NCI-H82 (cell line): ENCODE results near the gene DISP2.
A peak's percentile ranks its signal among the peaks of the same experiment; 100 is the strongest.

ENCODE experiments used
- DNase-seq: peaks from one replicate; lab custom pipeline; 2025; lab: John Stamatoyannopoulos, UW

DISP2 gene, protein sequence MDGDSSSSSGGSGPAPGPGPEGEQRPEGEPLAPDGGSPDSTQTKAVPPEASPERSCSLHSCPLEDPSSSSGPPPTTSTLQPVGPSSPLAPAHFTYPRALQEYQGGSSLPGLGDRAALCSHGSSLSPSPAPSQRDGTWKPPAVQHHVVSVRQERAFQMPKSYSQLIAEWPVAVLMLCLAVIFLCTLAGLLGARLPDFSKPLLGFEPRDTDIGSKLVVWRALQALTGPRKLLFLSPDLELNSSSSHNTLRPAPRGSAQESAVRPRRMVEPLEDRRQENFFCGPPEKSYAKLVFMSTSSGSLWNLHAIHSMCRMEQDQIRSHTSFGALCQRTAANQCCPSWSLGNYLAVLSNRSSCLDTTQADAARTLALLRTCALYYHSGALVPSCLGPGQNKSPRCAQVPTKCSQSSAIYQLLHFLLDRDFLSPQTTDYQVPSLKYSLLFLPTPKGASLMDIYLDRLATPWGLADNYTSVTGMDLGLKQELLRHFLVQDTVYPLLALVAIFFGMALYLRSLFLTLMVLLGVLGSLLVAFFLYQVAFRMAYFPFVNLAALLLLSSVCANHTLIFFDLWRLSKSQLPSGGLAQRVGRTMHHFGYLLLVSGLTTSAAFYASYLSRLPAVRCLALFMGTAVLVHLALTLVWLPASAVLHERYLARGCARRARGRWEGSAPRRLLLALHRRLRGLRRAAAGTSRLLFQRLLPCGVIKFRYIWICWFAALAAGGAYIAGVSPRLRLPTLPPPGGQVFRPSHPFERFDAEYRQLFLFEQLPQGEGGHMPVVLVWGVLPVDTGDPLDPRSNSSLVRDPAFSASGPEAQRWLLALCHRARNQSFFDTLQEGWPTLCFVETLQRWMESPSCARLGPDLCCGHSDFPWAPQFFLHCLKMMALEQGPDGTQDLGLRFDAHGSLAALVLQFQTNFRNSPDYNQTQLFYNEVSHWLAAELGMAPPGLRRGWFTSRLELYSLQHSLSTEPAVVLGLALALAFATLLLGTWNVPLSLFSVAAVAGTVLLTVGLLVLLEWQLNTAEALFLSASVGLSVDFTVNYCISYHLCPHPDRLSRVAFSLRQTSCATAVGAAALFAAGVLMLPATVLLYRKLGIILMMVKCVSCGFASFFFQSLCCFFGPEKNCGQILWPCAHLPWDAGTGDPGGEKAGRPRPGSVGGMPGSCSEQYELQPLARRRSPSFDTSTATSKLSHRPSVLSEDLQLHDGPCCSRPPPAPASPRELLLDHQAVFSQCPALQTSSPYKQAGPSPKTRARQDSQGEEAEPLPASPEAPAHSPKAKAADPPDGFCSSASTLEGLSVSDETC (N-terminal part only)

DNA sequence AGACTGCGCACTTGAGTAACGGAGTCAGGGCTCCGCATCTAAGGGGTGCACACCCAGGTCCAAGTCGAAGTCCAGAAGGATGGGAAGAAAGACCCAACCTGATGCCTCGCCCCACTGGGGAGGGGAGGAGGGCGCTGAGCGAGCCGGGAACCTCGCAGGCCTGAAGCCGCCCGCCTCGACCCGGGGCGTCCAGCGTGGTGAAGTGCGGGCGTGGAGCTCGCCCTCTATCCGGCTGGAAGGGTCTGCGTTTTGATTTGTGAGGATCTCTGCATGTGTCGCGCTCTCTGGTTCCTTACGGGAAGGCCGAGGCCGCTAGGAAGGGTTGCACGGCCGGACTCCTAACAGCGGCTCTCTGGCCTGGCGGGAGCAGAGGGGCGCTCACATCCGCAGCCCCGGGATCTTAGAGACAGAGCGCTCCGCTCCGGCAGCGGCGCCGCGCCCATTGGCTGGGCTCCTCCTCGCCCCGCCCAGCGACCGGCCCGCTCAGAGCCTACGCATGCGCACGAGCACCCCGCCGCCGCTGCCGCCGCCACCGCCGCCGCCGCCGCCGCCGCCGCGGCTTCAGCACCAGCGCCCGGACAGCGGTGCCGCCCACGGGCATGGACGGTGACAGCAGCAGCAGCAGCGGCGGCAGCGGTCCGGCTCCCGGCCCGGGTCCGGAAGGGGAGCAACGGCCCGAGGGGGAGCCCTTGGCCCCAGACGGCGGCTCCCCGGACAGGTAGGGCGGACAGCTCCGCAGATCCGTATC is at the start of gene DISP2:
TSS of gene DISP2 (plus strand) at position 497 of the 748 bp plus-strand sequence. CDS start at position 600, 103 bp downstream.
- peak; percentile 94 for DNase-seq

DNA sequence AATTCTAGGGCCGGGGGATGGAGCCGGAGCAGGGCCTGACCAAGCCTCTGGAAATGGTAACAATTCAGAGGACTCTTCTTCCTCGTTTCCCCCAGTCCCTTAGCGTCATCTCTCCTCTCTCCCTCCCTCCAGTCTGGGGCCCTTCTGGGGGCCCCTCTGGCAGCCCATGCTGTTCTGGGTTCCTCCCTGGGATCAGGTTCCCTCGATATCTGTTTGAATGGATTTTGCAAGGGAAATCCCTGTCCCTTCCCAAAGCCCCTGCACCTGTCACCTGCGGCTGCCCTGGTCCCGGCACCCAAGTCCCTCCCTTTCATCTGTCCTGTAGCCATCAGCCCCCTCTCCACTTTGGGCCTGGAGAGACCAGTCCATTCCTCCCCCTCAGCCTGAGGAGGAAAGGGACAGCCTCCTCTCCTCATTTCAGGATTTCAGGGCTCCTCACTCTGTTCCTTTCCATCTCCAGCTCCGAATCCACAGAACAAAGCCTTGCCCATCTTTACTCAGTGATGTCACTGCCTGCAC is 48.6 kb upstream of the DISP2 start:
- peak; percentile 32 for DNase-seq

DNA sequence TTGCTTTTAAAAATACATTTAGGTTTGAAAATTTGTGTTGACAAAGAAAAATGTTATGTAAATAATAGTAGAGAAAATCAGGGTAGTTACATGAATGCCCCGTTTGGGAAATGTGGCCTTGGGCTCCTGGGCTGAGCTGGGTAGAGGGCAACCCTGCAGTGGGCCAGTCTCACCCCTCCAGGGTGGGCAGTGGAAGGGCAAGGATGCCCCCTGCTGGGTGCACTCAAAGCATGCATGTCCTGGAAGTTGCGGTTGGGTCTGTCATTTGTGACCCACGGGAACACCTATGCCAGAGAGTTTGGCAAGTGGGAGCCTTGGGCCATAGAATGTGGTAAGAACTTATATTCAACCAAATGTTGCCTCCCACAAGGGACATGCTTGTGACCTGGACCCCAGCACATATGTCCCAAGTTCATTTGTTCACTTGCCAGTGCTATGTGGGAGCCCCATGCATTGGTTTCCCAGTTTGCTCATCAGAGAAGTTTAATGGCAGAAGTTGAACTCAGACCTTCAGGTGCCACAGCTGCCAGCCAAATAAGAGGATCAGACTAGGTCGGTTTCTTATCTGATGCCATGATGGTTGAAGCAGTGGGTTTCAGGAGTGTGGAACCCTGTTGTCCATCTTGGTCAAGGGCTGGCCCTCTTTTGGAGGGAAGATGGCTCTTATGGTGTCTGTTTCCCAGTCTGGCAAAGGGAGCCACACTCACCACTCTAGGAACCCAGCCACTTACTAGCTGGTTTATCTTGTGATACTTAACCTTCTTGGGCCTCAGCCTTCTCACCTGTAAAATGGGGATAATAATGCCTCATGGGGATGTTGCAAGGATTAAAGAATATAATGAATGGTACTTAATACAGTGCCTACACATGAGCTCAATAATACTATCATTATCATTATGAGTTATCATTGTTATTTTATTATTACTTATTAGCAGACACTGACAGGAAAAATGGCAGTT is 47.7 kb upstream of the DISP2 start:
- peak; percentile 83 for DNase-seq

DNA sequence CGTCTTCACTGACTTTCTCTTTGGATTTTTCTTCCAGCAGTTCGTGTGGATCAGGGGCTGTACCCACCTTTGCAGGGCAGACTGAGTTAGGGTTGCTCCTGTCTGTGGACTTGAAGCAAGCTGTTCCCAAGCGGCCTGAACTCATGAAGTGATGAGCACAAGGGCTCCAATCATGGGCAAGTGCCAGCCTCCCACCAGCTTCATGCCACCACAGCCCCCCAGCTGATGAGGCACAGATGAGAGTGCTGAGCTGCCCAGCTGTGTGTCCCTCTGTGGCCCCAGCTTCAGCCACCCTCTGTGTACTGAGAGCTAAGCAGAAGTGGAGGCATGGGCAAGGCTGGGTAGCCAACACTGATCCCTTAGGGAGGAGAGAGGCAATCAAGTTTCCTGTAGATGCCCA is 47.0 kb upstream of the DISP2 start:
- DNase-seq: no peak

DNA sequence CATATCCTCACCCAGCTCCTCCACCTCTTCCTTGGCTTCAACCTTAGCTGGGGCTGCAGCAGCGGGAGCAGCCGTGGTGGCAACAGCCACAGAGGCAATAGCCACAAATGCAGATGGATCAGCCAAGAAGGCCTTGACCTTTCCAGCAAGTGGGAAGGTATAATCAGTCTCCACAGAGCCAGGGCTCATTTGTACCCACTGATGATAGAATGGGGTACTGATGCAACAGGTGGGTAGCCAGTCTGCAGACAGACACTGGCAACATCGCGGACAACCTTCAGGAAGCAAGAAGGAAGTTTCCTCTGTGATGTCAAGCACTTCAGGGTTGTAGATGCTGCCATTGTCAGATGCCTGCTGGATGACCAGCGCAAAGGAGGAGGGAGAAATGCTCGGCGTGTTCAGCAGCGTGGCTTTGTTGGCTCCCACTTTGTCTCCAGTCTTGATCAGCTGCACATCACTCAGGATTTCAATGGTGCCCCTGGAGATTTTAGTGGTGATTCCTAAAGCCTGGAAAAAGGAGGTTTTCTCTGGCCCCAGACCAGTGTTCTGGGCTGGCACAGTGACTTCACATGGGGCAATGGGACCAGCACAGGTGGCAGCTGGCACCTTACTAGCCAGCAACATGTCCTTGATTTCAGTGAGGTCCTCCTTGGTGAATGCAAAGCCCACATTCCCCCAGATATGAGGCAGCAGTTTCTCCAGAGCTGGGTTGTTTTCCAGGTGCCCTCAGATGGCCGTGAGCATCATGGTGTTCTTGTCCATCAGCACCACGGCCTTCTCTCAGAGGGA is 45.5 kb upstream of the DISP2 start:
- no peak for DNase-seq

DNA sequence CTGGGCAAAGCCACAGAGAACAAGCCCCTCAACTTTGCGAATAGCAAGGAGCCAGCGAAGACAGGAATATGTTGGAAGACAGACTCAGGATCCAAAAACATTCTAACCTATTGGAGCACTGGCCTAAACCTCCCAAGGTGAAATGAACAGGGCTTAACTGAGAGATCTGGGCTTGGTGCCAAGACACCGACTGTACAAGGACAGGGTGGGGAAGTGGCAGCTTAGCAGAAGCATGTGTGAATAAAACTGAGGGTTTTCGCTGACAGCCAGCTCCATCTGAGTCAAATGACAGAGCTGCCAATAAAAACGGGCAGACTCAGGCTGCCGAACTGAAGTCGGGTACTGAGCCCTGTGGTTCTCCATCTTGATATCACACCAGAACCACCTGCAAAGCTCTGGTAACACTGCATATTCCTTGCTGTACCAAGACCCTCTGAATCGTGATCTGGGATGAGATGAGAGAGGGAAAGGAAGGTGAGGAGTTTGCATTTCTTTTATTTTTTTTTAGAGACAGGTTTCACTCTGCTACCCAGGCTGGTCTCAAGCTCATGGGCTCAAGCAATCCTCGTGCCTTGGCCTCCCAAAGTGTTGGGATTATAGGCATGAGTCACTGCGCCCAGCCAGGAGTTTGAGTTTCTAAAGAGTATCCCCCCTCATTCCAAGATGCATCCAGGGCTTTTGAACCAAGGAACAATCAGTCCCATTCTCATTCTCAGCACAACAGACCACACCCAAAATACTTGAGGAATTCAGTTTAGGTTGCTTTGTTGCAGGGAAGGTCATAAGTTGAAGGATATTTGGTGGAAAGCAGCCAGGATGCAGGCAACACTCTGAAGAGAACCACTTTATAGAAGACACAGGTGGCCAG is 44.3 kb upstream of the DISP2 start:
- peak; percentile 97 for DNase-seq

DNA sequence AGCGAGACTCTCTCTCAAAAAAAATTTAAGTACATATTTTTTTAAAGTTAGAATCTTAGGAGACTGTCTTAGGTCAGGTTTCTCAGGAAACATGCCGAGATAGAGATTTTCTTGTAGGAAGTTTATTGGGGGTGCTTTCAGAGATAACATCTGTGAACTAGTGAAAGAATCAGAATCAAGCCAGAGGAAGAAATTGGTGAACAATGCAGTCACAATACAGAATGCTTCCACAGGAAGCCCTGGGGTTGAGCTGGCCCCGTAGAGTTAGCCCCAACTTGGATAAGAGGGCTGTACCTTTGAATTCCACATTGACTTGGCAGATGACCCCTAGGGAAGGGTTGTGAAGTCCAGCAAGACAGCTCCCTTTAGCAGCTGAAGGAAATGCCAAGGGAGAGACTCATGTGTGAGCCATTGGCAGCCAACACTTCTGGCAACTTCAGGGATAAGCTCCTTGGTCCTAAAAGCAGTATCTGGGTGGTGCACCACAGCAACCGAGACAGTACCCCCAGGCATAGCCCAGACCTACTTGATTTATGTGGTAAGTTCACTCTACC is 43.2 kb upstream of the DISP2 start:
- DNase-seq: no peak

DNA sequence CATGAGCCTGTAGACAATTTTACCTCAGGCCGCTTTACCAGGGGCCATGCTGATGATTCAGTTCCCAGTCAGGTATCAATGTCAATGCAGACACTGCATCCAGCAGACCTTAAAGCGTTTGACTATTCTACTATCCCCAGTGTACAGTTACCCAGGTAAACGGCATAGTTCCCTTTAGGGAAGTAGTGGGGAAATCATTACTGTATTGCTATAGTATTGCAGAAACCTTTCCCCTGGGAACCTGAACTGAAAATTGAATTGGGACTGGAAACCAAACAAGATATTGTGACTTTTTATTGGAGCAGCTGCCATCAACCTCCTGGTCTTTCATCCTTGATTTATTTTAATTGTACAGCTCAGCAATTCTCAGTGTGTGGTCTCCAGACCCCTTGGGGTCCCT is 41.1 kb upstream of the DISP2 start:
- no peak for DNase-seq

DNA sequence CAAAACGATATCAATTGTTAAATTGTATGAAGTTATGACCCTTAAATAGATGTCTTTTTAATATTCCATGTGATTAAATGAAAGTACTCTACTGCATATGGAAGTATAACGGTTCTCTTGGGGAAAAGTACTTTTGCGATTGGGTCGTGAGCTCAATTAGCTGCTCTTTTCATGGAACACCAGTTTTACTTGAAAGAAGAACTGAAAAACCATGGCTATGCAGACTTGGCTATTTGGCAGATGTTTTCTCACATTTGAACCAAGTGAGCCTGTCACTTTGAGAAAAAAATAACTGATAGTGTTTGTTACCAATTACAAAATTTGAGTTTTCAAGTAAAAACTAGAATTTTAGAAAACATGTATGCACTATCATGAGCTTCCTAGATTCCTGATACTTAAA is 40.4 kb upstream of the DISP2 start:
- no peak for DNase-seq

DNA sequence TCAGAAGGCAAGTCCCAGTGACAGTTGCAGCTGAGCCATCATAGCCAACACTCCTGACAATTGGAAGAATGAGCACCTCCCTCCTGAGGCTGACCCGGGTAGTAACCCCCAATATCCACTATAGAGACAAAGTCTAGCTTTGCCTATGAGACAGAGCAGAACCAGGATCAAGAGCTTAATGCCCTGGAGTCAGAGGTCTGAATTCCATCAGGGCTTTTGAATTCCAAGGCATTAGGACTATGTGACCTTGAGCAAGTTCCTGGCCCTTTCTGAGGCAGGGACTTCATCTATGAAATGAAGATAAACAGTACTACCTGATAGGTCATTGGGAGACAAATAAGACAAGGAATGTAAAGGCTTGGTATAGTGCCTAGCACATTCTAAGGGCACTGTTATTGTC is 37.6 kb upstream of the DISP2 start:
- no peak for DNase-seq

DNA sequence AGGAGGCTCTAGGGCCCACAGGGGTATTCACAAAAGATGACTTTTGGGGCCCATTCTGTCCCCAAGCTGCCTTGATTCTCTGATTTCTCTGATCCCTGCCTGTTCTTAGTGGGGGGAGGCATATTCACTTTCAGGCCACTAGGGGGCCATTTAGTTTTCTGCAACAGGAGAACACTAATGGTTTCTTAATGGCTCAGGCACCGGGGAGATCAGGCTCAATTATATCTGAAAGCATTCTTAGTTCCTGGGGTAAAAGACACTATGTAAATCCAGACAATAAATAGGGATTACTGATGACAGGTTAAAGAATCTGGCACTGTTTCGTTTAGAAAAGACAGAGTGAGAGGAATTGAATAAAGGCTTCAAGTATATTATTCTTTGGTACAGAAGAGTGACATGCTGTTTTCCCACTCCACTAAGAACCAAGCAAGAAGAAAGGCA is 37.1 kb upstream of the DISP2 start:
- peak; percentile 91 for DNase-seq

DNA sequence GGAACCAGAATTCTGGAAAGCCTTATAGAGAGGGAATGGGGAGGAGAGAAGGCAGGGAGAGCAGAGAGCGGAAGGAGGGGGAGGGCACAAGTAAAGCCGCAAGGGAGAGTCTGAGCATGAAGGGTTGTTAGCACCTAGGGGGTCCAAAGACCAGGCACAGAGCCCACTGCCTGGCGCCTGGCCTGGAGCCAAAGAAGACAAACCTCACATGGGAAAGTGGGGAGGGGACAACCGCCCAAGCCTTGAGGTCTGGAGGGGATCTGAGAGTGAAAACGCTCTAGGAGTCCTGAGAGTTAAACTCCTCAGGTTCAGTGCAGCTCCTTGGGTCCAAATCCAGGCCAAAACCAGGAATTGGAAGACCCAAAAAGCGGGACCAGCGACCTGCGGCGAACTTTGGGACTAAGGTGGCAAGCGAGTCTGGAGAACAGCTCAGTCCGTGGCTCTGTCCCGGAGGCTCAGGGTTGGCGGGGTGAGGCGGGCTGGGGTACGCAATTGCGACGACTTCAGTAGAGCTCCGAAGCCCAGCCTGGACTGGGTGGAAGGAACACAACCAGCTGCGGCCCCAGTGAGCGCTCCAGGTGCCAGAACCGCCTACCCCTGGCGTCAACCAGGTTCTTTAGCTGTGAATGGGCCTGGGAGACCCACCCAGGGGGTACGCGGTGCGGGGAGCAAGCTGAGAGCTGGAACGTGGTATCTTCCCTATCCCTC is 35.3 kb upstream of the DISP2 start:
- peak; percentile 30 for DNase-seq

DNA sequence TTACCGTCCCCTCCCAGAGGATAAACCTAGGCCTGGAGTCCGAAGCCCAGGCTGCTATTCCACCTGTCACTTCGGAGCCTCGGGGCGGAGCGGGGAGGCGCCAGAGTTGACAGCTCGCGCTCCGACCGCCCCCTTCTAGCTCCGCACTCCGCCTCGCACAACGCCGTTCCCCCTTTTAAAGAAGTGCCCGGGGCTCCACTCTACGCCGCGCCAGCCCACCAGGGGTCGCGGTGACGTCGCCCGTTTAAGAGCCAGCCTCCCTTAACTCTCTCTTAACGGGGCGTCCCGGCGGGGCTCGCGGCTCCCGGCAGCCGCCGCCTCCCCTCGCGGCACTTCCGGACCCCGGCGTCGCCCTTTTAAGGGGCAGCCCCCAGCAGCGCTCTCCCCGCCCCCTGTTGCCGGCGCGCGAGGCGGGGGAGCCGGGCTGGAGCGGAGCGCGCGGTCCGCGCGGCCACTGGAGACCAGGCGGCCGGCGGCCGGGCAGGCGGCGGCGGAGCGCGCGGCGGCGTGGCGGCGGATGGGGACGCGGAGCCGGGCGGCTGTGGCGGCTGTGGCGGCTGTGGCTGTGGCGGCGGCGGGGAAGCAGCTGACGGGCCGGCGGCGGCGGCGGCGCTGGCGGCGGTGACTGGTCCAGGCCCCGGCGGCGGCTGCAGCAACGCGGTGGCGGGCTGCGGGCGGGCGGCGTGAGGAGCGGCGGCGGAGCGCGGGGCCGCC is 34.6 kb upstream of the DISP2 start, which contains the start of gene INAFM2:
TSS of gene INAFM2 (plus strand) at position 454 of the 714 bp plus-strand sequence. CDS start 364 bp downstream, outside the sequence.
- peak; percentile 98 for DNase-seq

DNA sequence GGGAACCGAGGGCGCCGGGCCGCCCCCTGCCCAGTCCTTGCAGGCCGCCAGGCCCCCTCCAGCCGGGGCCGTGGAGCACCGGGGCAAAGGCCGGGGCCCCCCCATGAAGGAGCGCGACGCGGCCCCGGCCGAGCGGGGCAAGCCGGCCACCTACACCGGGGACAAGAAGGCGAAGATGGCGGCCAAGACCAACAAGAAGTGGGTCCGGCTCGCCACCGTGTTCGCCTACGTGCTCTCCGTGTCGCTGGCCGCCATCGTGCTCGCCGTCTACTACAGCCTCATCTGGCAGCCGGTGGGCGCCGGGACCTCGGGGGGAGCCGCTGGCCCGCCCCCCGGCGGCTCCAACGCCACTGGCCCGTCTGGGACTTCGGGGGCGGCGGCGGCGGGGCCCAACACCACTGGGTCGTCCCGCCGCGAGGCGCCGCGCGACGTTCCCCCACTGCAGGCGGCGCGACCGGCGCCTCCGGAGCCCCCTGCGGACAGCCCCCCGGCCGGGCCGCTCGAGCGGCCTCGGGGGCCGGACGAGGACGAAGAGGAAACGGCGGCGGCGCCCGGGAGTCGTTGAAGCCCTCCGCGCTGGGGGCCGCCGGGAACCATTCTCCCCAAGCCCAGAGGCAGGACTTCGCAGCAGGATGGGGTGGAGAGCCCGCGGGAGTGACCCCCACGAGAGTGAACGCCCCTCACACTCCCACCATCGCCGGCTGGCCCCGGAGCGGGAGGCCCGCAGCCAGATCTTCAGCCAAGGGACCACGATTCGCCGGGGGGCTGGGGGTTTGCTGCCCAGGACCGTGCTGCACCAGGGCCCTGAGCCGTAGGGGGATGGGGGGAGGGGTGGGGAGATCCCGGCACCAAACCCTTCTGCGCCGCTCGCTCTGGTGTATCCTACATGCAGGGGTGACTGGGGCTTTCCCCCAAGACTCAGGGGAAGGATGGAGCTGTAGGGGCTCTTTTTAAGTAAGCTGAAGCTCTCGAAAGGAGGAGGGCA is 33.8 kb upstream of the DISP2 start:
- peak; percentile 31 for DNase-seq

DNA sequence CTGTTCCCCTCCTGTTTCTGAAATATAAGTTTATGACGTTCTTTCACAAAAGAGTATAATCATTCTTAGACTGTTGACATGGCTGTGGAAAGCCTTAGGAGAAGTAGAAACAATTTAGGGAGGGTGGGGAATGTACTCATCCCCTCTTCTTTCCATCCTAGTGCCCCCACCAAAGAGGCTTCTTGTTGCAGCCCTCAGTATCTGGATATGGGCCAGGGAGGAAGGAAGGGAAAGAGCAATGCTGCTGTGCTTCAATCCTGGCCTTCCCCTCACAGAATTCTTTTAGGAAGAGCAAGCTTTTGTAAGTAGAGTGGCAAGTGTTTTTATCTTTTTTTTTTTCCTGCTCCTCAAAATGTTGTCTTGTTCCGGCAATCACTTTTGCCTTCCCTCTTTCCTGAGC is 32.8 kb upstream of the DISP2 start:
- DNase-seq: no peak
